ENCODE results near the gene RTKN.
"Not testable (repeated sequence)": the region's sequence is repeated elsewhere in the genome, so short reads cannot be mapped to it uniquely, and the experiment has no call there.

Gene RTKN

DNA sequence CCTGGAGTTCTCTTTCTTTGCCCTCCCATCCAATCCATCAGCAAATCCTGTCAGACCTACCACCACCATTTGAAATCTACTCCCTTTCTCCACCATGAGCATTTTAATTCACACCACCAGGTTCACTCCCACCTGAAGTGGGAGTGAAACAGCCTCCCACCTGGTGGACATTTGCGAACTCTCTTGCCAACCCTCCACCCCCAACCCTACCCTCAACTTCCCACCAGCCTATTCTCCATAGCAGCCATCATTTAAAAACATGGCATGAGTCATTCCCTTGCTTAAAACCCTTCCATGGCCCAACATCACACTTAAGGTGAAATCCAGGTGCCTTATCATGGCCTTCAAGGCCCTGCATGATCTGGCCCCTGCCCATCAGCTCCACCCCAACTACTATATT lies 3.5 kb downstream of the RTKN start:
- DNase-seq, result no peak

DNA sequence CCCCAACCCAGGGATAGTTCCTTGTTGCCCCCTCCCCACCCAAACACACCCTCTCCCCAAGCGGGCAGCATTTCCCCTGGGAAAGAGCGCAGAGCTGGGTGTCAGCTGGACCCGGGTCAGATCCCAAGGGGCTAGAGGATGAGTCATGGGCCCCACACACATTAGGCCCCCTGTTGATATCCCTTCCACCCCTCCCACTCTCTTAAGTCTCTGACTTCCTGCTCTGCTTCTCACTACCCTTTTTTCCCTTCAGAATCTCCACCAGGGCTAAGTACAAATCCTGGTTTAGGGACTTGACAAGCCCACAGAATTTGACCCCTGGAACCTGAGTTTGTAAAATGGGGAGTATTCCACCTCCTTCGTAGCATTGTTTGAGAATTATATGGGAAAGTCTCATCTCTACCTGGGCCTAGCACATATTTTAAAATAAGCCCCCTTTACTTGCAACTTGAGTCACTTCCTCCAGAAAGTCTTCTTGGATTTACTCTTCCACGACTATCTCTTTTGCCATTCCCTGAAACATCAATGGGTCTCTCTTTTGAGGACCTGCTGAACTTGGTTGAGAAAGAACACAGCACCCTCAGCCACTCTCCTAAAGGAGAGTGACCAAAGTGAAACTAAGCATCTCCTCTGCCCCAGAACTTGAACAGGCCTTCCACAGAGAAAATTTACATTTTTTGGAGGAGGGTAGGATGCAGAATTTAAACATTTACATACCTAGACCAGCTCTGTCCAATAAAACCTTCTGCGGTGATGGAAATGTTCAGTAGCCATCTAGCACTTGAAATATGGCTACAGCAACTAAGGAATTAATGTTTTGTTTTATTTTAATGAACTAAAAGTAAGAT lies 4.7 kb downstream of the RTKN start:
- DNase-seq, result no peak

DNA sequence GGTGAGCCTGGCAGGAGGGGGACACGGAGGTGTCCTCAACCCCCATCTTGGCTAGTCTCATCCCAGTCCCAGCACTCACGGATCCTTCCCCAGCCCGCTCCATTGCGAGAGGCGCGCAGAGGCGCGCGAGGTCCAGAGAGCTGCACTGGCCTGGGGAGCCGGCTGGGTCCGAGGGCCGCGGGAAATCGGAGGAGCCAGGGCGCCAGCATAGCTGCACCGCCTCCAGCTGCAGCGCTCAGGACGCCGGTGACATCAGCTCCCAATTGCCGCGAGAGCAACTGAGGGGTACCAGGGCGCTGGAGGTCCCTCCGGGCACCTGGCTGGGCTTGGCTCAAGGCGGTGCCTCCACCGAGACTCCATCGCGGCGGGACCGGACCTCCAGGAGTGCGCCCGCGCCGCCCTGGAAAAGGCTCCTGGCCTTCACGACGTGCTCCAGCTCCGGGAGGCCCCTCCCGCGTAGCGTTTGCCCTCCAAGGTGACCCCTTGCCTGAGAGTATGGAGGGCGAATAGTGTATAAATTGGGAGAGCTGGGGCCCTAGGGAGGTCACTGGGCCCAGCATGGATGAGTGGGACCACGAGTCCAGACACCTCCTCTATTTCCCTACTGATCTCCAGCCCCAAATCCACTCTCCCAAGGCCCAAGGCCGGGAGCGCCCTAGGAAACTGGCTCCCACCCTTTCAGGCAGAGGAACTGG lies 5.5 kb downstream of the RTKN start:
- no peak for DNase-seq

DNA sequence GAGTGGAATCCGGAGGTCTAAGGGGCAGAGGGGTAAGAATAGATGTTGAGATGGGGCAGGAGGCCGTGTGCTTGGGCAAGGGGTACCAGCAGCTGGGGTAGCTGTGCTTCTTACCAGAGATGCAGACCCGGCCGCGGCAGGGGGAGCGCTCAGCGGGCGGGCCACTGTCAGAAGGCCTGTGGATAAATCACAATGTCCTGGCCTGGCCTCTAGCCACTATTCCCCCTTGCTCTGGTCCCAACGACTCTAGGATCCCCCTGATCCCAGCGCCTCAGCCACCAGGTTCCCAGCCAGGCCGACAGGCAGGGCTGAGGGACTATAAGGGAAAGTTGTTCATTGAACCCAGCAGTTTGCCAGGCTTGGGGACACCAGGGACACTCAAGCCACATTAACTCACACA lies 11.2 kb downstream of the RTKN start:
- DNase-seq, result no peak

DNA sequence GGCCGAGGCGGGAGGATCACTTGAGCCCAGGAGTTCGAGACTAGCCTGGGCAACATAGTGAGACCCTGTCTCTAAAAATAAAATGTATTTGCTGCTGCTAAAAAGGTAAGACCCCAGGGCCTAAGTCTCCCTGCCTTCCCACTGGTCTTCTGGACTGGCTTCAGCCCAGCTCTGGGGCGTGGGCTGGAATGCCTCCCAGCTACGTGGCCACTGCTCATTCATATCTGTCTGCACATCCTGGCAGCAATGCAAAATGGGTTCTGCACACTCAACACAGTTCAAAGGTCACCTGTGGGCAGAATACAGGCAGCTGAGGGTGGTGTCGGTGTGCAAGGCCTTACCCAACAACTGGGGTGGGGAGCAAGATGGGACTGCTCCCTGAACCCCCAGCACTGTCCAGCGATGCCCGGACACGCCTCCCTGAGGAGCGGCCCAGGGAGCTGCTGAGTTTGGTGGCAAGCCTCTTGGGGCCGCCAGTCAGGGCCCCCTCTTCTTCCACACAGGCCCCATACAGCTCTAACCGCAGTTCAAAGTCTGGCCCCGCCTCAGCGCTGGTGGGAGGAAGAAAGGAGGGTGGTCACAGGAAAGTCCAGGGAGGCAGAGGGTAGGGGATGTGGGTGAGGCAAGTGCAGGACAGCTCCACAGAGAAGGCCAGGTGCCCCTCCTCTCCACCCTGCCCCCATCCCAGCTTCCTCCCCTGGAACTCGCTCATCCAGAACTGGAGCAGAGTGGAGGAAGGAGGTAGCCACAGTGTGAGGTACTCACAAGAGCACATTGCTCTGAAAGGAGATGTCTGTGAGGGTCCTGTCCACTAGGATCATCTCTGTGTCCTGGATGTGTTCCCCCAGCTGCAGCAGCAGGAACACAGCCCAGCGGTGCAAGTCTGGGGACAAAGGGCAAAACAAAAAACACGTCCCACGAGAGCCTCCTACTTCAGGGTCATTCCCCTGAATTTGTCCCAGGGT lies 12.0 kb downstream of the RTKN start:
- no peak for DNase-seq

- DNase-seq, result no peak
Measured at GRCh38 chr2:74428675-74429074, 13.1 kb downstream of the RTKN start.

DNA sequence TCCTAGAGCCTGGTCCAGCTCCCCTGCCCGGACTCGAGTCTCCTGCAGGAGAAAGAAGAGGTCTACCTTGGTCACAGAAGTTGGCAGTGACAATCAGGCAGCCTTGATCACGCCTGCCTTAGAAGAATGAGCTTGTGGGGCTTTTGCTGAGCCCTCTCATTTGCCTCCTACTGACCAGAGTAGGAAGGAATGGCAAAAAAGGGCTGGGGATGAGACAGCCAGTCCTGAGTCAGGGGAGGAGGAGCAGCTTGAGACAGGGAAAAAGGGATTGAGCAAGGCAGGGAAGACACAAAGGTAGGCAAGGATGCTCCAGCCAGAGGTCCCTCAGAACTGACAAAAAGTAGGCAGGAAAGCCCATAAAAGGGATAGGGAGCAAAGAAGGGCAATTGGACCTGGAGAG lies 14.2 kb downstream of the RTKN start:
- DNase-seq, result no peak

GRCh38 chr2:74426181-74426758 lies 15.5 kb downstream of the RTKN start:
- no peak for DNase-seq

- DNase-seq, result no peak
Measured at GRCh38 chr2:74425523-74425922, 16.2 kb downstream of the RTKN start.

- DNase-seq, result no peak
Measured at GRCh38 chr2:74424995-74425406, 16.7 kb downstream of the RTKN start.

- no peak for DNase-seq
Measured at GRCh38 chr2:74424139-74424992, 17.4 kb downstream of the RTKN start.

- no peak for DNase-seq
Measured at GRCh38 chr2:74423231-74424095, 18.3 kb downstream of the RTKN start.

DNA sequence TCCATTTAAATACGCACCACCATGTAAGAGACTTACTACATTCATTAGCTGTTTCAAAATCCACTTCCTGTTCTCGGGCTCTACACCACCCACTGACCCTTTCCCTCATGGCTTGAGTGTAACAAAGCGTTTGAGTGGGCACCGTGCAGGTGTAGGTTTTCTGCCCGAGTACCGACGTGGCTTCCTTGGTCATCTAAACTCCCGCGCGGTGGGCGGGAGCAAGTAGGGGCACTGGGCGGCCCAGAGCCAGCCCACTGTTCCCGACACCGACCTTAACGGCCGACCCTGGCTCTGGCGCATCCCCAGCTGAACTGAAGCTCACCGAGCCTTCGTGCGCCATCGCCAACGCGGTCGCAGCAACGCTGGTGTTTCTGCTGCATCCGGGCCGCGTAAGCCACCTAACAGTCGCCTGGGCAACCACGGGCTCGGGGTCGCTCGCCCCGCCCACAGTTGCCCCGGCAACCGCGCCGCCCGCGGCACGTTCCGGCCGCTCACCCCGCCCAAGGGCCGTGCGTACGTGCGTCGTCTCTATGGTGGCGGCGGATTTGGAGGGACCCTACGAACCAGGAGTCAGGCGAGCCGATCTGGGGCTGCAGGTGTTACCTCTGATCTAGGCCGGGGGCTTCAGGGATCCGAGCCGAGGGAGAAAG lies 20.4 kb downstream of the RTKN start, which contains the start of the genes C2orf81 and WDR54:
TSS of gene C2orf81 (minus strand) at position 399 of the 650 bp plus-strand sequence. CDS start at position 340, 59 bp downstream.
TSS of gene WDR54 (plus strand) at position 510 of the 650 bp plus-strand sequence. CDS start 424 bp downstream, outside the sequence.
- DNase-seq, result peak; percentile 95

DNA sequence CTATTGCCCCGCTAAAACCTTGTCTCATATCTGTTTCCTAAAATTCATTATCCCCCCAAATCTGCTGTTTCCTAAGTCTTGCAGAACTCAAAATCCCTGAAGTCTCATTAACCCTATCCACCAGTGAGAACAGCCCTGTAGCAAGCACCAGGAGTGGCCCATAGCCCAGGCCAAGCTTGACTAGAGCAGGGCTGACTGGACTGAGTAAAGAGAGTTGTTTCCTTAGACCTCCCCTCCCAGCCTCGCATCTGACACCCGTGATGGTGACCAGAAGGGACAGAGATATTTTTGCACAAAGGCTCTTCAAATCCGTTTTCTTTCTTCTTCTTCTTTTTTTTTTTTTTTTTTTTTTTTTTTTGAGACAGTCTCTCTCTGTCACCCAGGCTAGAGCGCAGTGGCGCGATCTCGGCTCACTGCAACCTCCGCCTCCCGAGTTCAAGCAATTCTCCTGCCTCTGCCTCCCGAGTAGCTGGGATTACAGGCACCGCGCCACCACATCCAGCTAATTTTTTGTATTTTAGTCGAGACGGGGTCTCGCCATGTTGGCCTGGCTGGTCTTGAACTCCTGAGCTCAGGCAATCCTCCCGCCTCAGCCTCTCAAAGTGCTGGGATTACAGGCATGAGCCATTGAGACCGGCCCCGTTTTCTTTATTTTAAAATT lies 21.2 kb downstream of the RTKN start:
- DNase-seq, result not testable (repeated sequence)

GRCh38 chr2:74420006-74420405 lies 21.7 kb downstream of the RTKN start:
- no peak for DNase-seq

DNA sequence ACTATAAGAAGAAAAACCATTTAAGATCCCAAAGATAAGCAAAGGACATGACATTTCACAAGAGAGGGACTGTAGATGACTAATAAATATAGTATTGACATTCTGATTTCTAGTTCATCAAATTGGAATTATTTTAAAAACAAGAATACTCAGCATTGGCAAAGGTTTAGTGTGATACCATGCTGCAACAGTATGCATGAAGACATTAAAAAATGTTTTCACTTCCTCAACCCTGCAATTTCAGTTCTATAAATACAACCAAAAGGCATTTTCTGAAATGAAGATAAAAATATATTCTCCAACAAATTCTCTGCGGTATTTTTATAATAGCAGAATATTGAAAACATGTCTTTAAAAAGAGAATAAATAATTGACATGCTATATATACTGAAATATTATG lies 22.4 kb downstream of the RTKN start:
- no peak for DNase-seq

GRCh38 chr2:74418312-74418711 lies 23.4 kb downstream of the RTKN start:
- no peak for DNase-seq

GRCh38 chr2:74417763-74418162 lies 24.0 kb downstream of the RTKN start:
- no peak for DNase-seq

GRCh38 chr2:74417197-74417596 lies 24.5 kb downstream of the RTKN start:
- no peak for DNase-seq
